Measurements from ENCODE around the gene PDE4D.
"Not testable (repeated sequence)": the region's sequence is repeated elsewhere in the genome, so short reads cannot be mapped to it uniquely, and the experiment has no call there.

Gene PDE4D

DNA sequence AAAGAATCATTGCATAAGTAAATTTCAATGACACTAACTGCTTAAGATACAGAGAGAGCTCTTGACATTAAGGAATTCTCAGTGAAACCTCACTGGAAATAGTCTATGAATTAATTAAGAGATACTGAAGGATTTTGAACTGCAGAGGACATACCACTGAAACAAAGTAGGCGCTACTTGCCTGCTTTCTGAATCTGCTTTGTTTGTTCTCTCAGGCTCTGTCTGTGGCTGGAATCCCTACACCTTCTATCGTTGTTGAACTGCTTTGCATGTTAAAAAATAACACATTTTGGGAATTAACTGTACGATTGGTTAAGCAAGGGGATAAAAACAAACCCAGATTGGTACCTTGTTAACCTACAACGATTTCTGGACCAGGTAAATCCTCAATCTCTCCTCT lies 435.2 kb downstream of the PDE4D start:
- no peak for DNase-seq

- no peak for DNase-seq
These were observed 443.5 kb downstream of the PDE4D start for GRCh38 chr5:59449905-59450644.

DNA sequence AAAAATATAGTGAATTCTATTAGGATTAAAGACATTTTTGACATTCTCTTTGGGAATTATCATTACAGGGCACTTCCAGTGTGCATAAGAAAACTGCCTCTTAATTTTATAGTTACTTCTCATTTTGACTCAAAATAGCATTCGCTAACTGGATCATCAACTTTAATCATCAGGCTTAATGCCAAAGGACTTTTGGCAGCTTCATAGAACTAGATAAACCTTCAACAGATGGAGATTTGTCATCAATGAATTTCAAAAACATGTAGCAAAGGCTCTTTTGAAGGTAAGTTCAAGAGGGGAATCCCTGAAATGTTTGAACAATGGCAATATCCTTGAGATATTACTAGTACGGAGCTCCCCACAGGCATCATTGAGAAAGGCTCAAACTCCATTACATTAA lies 447.2 kb downstream of the PDE4D start:
- no peak for DNase-seq

DNA sequence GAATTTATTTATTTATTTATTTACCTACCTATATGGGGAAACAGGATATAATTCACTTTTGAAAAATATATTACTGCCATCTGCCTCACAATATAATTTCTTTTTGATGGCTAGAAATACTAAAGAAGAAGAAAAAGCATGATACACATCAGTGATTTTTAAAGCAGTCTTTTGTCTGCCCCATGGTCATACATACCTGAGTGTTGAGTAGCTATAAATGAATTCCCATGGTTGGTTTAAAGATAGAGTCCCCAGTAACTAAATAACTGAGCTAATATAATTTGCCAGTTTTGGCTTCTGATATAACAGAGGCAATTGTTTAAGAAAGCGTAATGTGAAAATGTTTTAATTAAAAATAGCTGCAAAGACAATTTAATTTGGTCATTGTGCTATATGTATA lies 447.8 kb downstream of the PDE4D start:
- DNase-seq, result no peak

GRCh38 chr5:59439303-59439702 lies 454.2 kb downstream of the PDE4D start:
- no peak for DNase-seq

GRCh38 chr5:59437176-59437575 lies 456.4 kb downstream of the PDE4D start:
- DNase-seq, result no peak

GRCh38 chr5:59436364-59437148 lies 457.0 kb downstream of the PDE4D start:
- no peak for DNase-seq

GRCh38 chr5:59433174-59433573 lies 460.4 kb downstream of the PDE4D start:
- DNase-seq, result no peak

- DNase-seq, result no peak
These were observed 463.4 kb downstream of the PDE4D start for GRCh38 chr5:59430066-59430685.

DNA sequence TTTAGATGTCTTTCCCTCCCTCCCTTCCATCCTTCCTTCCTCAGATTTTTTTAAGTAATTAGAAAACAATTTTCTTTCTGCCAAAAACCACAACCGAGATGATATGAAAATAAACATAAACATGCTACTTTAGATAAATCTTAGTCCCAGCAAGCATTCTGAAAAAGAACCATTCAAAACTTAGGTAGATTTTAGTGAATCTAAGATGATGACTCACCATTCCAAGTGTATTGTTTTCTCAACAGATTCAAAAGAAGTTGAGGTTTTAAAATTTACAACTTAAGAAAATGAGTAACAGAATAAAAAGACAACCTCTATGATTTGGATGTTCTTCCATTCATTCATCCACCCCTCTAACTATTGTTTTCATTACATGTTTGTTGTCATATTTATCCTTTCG lies 465.1 kb downstream of the PDE4D start:
- no peak for DNase-seq

- no peak for DNase-seq
These were observed 469.0 kb downstream of the PDE4D start for GRCh38 chr5:59424515-59424914.

DNA sequence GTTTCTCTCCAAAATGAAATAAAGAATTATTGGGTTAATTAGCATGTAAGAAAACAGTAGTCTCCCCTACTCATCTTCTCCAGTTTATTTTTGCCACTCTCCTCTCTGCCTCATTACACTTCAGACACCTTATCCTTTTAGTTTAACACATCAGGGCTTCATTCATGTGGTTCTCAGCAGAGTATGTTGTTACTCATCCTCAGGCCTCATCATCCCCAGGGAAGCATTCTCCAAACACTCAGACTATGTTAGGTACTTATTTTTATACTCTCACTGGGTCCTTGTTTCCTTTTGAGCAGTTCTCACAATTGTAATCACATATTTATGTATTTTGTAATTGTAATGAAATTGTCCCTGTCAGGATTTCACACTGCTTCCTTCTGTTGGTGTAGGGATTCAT lies 470.5 kb downstream of the PDE4D start:
- no peak for DNase-seq

DNA sequence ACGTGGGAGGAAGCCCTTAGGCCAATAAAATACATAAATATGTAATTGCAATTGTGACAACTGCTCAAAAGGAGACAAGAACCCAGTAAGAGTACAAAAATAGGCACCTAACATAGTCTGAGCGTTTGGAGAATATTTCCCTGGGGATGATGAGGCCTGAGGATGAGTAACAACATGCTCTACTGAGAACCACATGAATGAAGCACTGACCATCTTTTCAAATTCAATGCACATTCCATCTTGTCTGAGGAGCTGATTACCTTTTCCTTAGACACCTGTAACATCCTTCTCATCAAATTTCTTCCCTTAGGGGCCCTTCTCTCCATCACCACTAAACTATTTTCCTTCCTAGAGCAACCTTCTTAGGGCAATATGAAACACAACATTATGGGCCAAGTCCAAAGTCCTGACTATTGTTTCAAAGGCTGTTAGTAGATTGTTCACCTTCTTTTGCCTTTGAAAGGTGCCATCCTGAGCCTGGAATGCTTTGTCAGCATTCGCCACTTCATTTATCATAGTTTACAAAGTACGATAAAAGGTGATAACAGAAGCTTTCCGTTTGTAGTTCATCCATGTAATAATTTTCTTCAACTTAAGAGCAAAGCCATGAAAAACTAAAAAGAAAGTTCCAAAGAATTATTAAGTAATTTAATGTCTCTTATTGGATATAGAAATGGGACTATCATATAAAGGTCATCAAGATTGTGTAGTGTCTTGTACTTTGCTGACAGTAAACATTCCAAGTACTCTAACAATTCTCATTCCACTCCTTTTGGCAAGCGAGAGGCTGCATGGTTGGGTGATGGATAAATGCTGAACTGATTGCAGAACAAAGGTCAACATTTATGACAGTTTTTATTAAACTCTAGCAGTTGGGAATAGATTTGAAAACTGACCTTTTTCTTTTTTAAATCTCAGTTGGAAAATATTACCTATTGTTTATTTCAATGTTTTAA lies 471.3 kb downstream of the PDE4D start:
- DNase-seq, result no peak

GRCh38 chr5:59420596-59420995 lies 472.9 kb downstream of the PDE4D start:
- no peak for DNase-seq

DNA sequence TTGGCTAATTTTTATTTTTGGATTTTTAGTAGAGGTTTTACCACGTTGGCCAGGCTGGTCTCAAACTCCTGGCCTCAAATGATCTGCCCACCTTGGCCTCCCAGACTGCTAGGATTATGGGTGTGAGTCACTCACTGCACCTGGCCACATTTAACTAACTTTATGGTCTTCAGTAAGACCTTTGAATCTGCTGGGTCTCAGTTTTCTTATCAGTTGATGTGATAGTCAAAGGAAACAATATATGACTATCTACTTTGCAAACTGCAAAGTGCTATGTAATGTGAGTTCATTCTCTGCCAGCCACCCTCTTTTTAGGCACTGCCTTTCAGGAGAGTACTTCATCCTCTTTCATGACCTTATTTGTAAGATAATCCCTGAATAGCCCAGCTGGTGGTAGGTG lies 474.7 kb downstream of the PDE4D start:
- no peak for DNase-seq

DNA sequence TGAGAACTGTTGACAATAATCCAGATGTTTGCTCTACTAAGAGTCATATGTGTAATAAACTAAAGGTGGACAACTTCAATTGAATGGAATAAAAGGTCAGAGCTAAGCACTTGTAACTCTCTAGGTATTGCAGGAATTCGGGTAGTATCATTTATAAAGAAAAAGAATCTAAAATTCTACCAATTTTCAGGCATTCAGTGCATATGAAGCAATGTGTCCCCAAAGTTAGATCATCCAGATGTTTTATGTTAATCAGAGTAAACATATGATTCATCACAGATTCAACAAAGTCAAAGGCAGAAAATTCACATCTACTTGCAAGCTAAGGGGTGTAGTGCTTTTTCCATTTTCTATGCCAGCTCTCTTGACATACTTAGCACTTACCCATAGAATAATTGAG lies 477.1 kb downstream of the PDE4D start:
- no peak for DNase-seq

DNA sequence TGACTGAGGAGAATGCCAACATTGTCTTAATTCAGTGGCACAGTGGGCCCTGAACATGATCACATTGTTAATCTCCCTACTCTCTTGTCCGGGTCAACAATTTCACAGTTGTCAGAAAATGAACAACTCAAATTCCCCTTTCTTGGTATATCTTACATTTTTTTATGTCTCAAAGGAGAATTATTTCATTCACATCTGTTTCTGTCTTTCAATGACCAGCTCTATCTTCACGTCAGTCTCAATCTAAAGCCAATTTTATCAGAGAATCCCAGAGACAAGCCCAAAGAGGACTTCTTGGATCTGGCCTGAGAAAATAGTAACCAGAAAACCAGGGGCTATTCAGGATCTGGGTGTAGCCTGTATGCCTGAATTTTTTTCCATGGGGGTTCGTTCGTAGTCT lies 477.5 kb downstream of the PDE4D start:
- DNase-seq, result no peak

DNA sequence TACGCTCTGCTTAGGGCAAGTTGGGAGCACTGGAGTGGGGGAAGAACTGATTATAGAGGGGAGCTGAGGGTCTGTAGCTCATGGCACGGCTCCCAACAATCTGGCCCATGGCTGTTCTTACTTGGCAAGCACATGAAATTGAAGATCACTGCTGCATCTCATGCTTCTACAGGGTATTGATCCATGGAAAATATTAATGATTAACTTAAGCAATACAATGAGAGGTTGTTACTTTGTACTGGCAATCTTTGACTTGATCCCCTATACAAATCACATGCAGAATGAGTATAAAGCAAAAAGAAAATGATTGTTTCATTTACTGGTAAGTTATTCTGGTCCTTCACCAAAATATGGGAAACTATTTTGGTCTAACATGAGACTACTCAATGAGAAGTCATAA lies 481.1 kb downstream of the PDE4D start:
- no peak for DNase-seq

- not testable (repeated sequence) for DNase-seq
These were observed 484.5 kb downstream of the PDE4D start for GRCh38 chr5:59408997-59409396.

DNA sequence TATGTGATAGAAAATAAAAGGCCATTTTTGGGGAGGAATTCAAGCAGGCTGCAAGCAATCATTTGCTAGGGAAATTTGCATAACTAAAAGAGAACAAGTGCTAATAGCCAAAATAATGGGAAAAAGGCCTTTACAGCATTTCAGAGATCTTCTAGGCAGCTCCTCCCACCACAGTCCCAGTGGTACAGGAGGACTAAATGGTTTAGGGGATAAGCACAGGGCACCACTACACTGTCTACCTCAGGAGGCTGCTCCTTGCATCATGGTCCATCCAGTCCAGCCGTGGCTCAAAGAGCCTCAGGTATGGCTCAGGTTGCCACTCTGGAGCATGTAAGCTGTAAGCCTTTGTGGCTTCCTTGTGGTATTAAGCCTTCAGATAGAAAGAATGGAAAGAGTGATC lies 485.6 kb downstream of the PDE4D start:
- DNase-seq, result no peak

DNA sequence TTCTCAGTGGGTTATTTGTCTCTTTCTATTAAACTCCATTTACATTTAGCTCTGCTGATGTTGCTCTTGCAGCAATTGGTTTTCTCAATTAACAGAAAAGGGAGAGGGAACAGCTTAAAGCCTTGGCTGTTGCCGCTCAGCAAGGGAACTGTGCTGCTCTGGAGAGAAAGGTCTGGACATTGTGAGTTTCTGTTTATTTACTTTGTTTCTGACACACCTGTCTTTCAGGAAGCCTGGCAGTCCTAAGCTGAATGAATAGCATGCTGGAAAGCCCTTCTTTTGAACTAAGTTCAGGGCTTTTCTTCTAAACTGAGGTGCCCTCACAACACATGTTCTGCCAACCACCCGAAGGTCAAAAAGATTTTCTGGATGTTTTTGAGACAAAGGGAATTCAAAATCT lies 491.9 kb downstream of the PDE4D start:
- peak; percentile 20 for DNase-seq

GRCh38 chr5:59394956-59395355 lies 498.6 kb downstream of the PDE4D start:
- DNase-seq, result not testable (repeated sequence)

Data from COR-L47 (cell line).